DMS114 treated with DMSO at 0.1 percent for 48 hours (cell line): ENCODE data around the gene DCC.

Experiments
- DNase-seq: peaks from one replicate; lab custom pipeline; 2025; ENCODE audit not compliant: unreplicated experiment; lab: John Stamatoyannopoulos, UW

Gene DCC

GRCh38 chr18:52499016-52499415 is 159.0 kb downstream of the DCC start:
- DNase-seq = no peak

- no peak for DNase-seq
These were observed 159.6 kb downstream of the DCC start for GRCh38 chr18:52499644-52500043.

- DNase-seq = no peak
These were observed 164.6 kb downstream of the DCC start for GRCh38 chr18:52504589-52504988.

GRCh38 chr18:52510139-52510538 is 170.1 kb downstream of the DCC start:
- DNase-seq = no peak

- DNase-seq = no peak
These were observed 178.1 kb downstream of the DCC start for GRCh38 chr18:52518086-52518485.

GRCh38 chr18:52519021-52519420 is 179.0 kb downstream of the DCC start:
- DNase-seq = no peak

- no peak for DNase-seq
These were observed 183.6 kb downstream of the DCC start for GRCh38 chr18:52523566-52523965.

GRCh38 chr18:52531836-52532235 is 191.8 kb downstream of the DCC start:
- no peak for DNase-seq

- no peak for DNase-seq
These were observed 196.0 kb downstream of the DCC start for GRCh38 chr18:52536039-52536438.

GRCh38 chr18:52537261-52537660 is 197.3 kb downstream of the DCC start:
- no peak for DNase-seq

GRCh38 chr18:52541056-52541455 is 201.1 kb downstream of the DCC start:
- no peak for DNase-seq

- no peak for DNase-seq
These were observed 204.1 kb downstream of the DCC start for GRCh38 chr18:52544086-52544485.

- no peak for DNase-seq
These were observed 206.8 kb downstream of the DCC start for GRCh38 chr18:52546686-52547346.

GRCh38 chr18:52553441-52553840 is 213.4 kb downstream of the DCC start:
- DNase-seq = no peak

GRCh38 chr18:52554180-52554579 is 214.2 kb downstream of the DCC start:
- no peak for DNase-seq

GRCh38 chr18:52567360-52567759 is 227.4 kb downstream of the DCC start:
- no peak for DNase-seq

GRCh38 chr18:52569492-52569891 is 229.5 kb downstream of the DCC start:
- DNase-seq = no peak

GRCh38 chr18:52570975-52571374 is 231.0 kb downstream of the DCC start:
- no peak for DNase-seq

- no peak for DNase-seq
These were observed 232.3 kb downstream of the DCC start for GRCh38 chr18:52572036-52573000.

GRCh38 chr18:52577795-52578194 is 237.8 kb downstream of the DCC start:
- DNase-seq = no peak

GRCh38 chr18:52582061-52582460 is 242.1 kb downstream of the DCC start:
- no peak for DNase-seq

- no peak for DNase-seq
These were observed 242.5 kb downstream of the DCC start for GRCh38 chr18:52582516-52582915.
